ENCODE data around the gene CCDC136.

The CCDC136 gene

GRCh38 chr7:128829391-128830166, 37.8 kb downstream of the CCDC136 start:
- TF ChIP-seq ZBTB7A (IDR thresholded peaks at IDR 0.05; ENCODE audit: low read depth) = peak; percentile 18; the same call in 1 of the 2 replicates
- TF ChIP-seq NFIC (IDR thresholded peaks at IDR 0.05) = 0 out of 2 replicates have a peak, but pooled peaks have one; percentile 18
- TF ChIP-seq YY1 (IDR thresholded peaks at IDR 0.05; ENCODE audit: low read depth) = no peak
- no peak for TF ChIP-seq TAF1 (IDR thresholded peaks at IDR 0.05; ENCODE audit: low read depth)

DNA sequence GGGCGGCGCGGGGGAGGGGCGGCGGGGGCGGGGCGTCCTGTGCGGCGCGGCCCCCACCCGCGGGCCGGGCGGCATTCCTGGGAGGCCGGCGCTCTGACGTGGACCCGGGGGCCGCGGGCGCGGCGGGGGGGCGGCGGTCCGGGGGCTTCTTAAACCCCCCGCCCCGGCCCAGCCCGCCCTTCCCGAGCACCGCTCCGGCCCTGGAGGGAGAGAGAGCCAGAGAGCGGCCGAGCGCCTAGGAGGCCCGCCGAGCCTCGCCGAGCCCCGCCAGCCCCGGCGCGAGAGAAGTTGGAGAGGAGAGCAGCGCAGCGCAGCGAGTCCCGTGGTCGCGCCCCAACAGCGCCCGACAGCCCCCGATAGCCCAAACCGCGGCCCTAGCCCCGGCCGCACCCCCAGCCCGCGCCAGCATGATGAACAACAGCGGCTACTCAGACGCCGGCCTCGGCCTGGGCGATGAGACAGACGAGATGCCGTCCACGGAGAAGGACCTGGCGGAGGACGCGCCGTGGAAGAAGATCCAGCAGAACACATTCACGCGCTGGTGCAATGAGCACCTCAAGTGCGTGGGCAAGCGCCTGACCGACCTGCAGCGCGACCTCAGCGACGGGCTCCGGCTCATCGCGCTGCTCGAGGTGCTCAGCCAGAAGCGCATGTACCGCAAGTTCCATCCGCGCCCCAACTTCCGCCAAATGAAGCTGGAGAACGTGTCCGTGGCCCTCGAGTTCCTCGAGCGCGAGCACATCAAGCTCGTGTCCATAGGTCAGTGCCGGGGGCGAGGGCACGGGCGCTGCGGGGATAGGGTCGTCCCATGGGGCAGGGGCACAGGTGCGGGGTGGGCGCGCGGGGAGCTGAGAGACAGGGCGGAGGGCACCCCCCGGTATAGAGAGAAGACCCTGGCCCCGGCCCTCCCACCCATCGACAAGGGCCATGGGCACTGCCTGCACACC, 38.7 kb downstream of the CCDC136 start, which contains the start of gene FLNC:
Gene FLNC, plus strand, starts transcription at position 176 of the 947 bp plus-strand sequence. Its CDS starts 232 bp downstream, at position 408.
- TF ChIP-seq EP300 (IDR thresholded peaks at IDR 0.05; ENCODE audit: borderline replicate concordance) (no peak), TEAD4 (IDR thresholded peaks at IDR 0.05) (peak; percentile 41; the same call in 1 of the 2 replicates), CREB1 (IDR thresholded peaks at IDR 0.05; ENCODE audit: low read depth) (no peak)

- TF ChIP-seq CREB1 (IDR thresholded peaks at IDR 0.05; ENCODE audit: low read depth) (no peak), TAF1 (IDR thresholded peaks at IDR 0.05; ENCODE audit: low read depth) (no peak), RAD21 (IDR thresholded peaks at IDR 0.05; ENCODE audit: low read depth) (no peak), CEBPB (IDR thresholded peaks at IDR 0.05) (no peak), TEAD4 (IDR thresholded peaks at IDR 0.05) (no peak), ZBTB7A (IDR thresholded peaks at IDR 0.05; ENCODE audit: low read depth) (no peak), YY1 (IDR thresholded peaks at IDR 0.05; ENCODE audit: low read depth) (no peak), NFIC (IDR thresholded peaks at IDR 0.05) (no peak), EP300 (IDR thresholded peaks at IDR 0.05; ENCODE audit: borderline replicate concordance) (no peak), EGR1 (IDR thresholded peaks at IDR 0.05) (no peak)
- TF ChIP-seq, protein P1, sequence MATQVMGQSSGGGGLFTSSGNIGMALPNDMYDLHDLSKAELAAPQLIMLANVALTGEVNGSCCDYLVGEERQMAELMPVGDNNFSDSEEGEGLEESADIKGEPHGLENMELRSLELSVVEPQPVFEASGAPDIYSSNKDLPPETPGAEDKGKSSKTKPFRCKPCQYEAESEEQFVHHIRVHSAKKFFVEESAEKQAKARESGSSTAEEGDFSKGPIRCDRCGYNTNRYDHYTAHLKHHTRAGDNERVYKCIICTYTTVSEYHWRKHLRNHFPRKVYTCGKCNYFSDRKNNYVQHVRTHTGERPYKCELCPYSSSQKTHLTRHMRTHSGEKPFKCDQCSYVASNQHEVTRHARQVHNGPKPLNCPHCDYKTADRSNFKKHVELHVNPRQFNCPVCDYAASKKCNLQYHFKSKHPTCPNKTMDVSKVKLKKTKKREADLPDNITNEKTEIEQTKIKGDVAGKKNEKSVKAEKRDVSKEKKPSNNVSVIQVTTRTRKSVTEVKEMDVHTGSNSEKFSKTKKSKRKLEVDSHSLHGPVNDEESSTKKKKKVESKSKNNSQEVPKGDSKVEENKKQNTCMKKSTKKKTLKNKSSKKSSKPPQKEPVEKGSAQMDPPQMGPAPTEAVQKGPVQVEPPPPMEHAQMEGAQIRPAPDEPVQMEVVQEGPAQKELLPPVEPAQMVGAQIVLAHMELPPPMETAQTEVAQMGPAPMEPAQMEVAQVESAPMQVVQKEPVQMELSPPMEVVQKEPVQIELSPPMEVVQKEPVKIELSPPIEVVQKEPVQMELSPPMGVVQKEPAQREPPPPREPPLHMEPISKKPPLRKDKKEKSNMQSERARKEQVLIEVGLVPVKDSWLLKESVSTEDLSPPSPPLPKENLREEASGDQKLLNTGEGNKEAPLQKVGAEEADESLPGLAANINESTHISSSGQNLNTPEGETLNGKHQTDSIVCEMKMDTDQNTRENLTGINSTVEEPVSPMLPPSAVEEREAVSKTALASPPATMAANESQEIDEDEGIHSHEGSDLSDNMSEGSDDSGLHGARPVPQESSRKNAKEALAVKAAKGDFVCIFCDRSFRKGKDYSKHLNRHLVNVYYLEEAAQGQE (IDR thresholded peaks at IDR 0.05; ENCODE audit: low read depth) = no peak
- TF ChIP-seq, protein P2, sequence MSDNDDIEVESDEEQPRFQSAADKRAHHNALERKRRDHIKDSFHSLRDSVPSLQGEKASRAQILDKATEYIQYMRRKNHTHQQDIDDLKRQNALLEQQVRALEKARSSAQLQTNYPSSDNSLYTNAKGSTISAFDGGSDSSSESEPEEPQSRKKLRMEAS (IDR thresholded peaks at IDR 0.05) = no peak
- TF ChIP-seq, protein P3, sequence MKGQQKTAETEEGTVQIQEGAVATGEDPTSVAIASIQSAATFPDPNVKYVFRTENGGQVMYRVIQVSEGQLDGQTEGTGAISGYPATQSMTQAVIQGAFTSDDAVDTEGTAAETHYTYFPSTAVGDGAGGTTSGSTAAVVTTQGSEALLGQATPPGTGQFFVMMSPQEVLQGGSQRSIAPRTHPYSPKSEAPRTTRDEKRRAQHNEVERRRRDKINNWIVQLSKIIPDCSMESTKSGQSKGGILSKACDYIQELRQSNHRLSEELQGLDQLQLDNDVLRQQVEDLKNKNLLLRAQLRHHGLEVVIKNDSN (IDR thresholded peaks at IDR 0.05) = no peak
These were observed 39.6 kb downstream of the CCDC136 start for GRCh38 chr7:128831178-128831993.

GRCh38 chr7:128831994-128832879, 40.5 kb downstream of the CCDC136 start:
- no peak for TF ChIP-seq ZBTB7A (IDR thresholded peaks at IDR 0.05; ENCODE audit: low read depth)
- no peak for TF ChIP-seq CREB1 (IDR thresholded peaks at IDR 0.05; ENCODE audit: low read depth)
- TF ChIP-seq, protein P1 (IDR thresholded peaks at IDR 0.05; ENCODE audit: low read depth) = no peak
- TF ChIP-seq CEBPB (IDR thresholded peaks at IDR 0.05) = no peak
- TF ChIP-seq, protein P2 (IDR thresholded peaks at IDR 0.05) = no peak
- no peak for TF ChIP-seq NFIC (IDR thresholded peaks at IDR 0.05)

- TF ChIP-seq CREB1 (IDR thresholded peaks at IDR 0.05; ENCODE audit: low read depth) = no peak
- TF ChIP-seq EP300 (IDR thresholded peaks at IDR 0.05; ENCODE audit: borderline replicate concordance) = no peak
- no peak for TF ChIP-seq TAF1 (IDR thresholded peaks at IDR 0.05; ENCODE audit: low read depth)
- TF ChIP-seq TCF12 (IDR thresholded peaks at IDR 0.05; ENCODE audit: low read depth) = no peak
- TF ChIP-seq, protein P3 (IDR thresholded peaks at IDR 0.05) = no peak
- no peak for TF ChIP-seq YY1 (IDR thresholded peaks at IDR 0.05; ENCODE audit: low read depth)
- TF ChIP-seq, protein P1 (IDR thresholded peaks at IDR 0.05; ENCODE audit: low read depth) = no peak
- no peak for TF ChIP-seq ZBTB7A (IDR thresholded peaks at IDR 0.05; ENCODE audit: low read depth)
- TF ChIP-seq TEAD4 (IDR thresholded peaks at IDR 0.05) = no peak
- TF ChIP-seq EGR1 (IDR thresholded peaks at IDR 0.05) = no peak
- no peak for TF ChIP-seq CEBPB (IDR thresholded peaks at IDR 0.05)
- no peak for TF ChIP-seq RAD21 (IDR thresholded peaks at IDR 0.05; ENCODE audit: low read depth)
- no peak for TF ChIP-seq FOXM1 (IDR thresholded peaks at IDR 0.05; ENCODE audit: borderline replicate concordance, low read depth)
- no peak for TF ChIP-seq NFIC (IDR thresholded peaks at IDR 0.05)
These were observed 41.0 kb downstream of the CCDC136 start for GRCh38 chr7:128832880-128833147.
